GM12874 (cell line): ENCODE results near the gene LCN12.

Experiments
- TF ChIP-seq, protein P1 (sequence below): IDR thresholded peaks from 2 replicates; pipeline ENCODE4 v1.5.1; 2011; ENCODE audit warnings: low read depth, mild to moderate bottlenecking, control low read depth, low read length, moderate library complexity; ENCODE audit not compliant: insufficient read depth

LCN12 gene

DNA sequence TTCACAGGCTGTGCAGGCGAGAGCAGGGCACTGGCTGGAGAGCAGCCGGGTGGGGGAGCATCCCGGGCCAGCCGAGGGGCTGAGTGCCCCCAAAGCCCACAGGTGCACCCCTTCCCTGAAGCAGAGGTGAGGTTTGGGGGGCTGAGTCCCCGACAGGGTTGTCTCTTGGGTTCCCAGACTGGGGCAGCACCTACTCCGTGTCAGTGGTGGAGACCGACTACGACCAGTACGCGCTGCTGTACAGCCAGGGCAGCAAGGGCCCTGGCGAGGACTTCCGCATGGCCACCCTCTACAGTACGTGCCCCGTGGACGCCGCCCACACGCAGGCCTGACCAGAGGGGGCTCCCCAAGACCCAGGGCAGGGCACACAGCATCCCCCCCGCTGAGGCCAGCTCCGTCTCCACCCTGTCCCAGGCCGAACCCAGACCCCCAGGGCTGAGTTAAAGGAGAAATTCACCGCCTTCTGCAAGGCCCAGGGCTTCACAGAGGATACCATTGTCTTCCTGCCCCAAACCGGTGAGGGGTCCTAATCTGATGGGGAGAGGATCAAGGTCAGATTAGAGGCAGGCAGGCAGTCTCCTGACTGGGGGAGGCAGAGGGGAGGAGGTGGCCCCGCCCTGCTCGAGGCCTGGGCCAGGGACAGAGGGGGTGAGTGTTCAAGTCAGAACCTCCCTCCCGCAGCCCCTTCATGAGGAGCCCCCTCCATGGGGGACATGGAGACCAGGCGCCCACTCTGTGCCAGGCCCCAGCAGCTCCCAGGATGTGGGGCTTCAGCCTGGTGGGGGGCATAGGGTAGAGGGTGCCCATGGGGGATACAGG lies 27.9 kb downstream of the LCN12 start:
- TF ChIP-seq, protein P1, sequence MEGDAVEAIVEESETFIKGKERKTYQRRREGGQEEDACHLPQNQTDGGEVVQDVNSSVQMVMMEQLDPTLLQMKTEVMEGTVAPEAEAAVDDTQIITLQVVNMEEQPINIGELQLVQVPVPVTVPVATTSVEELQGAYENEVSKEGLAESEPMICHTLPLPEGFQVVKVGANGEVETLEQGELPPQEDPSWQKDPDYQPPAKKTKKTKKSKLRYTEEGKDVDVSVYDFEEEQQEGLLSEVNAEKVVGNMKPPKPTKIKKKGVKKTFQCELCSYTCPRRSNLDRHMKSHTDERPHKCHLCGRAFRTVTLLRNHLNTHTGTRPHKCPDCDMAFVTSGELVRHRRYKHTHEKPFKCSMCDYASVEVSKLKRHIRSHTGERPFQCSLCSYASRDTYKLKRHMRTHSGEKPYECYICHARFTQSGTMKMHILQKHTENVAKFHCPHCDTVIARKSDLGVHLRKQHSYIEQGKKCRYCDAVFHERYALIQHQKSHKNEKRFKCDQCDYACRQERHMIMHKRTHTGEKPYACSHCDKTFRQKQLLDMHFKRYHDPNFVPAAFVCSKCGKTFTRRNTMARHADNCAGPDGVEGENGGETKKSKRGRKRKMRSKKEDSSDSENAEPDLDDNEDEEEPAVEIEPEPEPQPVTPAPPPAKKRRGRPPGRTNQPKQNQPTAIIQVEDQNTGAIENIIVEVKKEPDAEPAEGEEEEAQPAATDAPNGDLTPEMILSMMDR, result no peak

DNA sequence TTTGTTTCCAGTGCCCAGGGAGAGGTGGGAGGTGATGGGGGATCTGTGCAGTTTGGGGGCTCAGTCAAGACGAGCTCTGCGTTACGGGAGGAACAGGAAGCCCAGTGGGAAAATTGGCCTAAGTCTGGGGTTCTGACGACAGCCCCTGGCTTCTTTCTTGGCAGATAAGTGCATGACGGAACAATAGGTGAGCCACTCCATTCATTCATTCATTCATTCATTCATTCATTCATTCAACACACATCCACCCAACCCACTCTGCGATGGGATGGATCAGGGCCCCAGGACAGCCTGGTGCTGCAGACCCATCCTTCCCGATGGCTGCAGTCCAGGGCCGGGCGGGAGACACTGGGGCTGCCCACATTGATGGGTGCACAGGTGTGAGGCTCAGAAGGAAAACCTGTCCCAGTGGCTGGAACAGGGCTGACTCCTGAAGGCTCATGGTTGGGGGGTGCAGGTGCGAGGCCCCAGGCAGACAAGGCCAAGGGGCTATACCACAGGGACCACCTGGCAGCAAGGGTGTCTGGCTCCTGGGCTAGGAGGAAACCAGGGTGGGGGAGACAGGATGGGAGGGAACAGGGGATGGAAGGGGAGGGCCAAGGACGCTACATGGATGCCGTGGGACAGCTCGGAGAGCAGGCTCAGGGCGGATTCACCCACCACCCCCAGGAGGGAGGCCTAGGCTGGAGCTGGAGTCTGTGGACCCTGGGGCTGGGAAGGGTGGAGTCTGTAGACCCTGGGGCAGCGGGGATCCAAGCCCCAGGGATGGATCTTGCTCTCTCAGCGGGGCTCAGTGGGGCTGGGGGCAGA lies 28.8 kb downstream of the LCN12 start:
- TF ChIP-seq, protein P1, result no peak

DNA sequence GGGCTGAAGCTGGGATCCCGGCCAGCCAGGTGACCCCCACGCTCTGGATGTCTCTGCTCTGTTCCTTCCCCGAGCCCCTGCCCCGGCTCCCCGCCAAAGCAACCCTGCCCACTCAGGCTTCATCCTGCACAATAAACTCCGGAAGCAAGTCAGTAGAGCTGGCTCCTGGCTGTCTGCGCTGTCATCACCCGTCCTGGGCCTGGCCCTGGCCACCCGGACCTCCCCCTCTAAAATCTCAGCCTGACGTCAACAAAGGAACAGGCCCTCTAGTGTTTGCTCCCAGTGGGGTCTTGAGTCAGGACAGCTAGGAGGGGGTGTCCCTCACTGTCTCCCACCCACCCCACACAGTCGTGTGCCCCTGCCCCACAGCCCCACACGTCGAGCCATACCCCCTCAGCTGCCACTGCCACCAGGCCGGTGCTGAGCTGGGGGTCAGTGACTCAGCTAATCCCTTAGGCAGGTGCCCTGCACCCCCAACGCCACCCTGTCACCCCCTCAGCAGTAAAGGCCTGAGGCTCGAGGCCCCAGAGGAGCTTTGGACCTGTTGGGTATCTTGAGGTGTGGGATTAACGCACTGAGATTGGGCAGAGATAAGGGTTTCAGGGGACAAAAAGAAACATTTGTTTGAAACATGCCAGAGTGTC lies 29.6 kb downstream of the LCN12 start:
- TF ChIP-seq, protein P1, result no peak

DNA sequence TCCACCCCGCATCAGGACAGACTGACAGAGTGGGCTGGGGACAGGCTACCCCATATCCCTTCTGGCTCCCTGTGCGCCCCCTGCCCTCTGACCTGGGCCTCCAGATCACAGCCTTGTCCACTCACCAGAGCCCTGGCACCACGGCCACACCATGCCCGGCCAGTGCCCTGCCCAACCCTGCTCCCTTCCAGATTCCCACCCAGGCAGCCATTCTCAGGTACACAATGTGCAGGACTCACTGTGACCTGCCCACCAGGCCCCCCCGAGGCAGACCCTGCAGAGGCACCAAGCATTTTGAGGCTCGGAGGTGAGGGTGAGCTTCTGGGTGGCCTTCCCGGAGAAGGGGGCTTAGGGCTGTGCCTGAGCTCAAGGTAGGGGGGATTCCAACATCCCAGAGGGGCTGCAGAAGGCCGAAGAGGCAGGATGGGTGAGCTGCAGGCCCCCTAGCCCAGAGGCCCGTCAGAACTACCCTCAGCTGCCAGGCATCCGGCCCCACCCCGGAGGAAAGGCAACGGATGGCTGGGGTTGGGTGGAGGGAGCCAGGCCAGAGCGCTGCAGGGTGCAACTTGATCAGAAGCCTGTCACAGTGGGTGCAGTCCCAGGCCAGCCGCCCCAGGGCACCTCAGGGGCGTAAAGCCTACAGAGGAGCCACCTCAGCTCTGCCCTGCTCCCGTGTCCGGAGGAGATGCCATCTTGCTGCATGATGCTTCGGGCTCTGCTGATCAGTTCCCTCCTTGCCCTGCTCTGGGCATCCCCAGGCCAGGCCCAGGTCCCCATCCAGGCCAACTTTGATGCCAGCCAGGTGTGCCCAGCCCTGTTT lies 30.4 kb downstream of the LCN12 start, which contains the start of gene LCNL1:
Gene LCNL1, plus strand, starts transcription at position 762 of the 820 bp plus-strand sequence. CDS start 594 bp downstream, outside the sequence.
- TF ChIP-seq, protein P1, result no peak

DNA sequence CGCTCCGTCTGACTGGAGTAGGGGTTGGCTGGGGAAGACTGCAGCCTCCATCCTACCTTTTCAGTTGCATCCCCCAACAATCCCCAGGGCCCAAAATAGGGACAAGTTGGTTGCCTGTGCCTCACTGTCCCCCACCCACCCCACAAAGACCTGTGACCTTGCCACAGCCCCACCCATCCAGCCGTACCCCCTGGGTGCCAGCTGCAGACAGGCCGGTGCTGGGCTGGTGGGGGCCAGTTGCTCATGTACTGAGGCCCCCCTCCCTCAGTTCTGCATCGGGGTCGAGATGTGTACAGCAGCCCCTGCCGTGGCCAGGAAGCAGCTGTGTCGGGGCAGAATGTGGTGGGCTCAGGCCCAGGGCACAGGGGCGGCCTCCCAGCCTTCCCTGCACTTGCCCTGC lies 31.1 kb downstream of the LCN12 start:
- TF ChIP-seq, protein P1, result no peak

DNA sequence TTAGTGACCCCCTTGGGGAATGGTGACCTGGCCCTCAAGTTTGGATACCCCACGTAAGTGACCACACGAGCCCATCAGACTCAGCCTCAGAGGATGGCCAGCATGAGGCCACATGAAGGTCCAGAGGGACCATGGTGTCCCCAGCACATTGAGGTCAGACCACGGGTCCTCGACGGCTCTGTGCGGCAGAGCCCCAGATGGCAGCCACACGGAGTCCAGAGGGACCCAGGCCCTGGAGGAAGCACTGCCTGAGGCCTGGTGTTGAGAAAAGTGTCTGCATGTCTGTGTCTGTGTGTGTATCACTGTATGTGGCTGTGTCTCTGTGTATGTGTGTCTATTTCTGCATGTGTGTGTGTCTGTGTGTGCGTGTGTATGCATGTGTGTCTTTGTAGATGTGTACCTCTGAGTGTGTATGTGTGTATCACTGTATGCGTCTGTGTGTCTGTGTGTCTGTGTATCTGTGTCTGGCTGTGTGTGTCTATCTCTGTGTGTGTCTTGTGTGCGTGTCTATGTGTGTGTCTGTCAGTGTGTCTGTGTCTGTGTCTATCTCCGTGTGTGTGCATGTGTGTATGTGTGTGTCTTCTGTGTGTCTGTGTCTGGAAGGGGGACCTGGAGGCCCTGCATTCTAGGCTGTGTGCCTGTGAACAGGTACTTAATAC lies 31.7 kb downstream of the LCN12 start:
- TF ChIP-seq, protein P1, result no peak
